HK-2 (cell line): ENCODE measurements around the gene THAP5.
"Not testable (repeated sequence)": the region's sequence is repeated elsewhere in the genome, so short reads cannot be mapped to it uniquely, and the experiment has no call there.

ENCODE experiments used
- DNase-seq: peaks from one replicate; pipeline ENCODE4 v3.0.0-alpha.2; 2018; ENCODE audit not compliant: unreplicated experiment

The THAP5 gene

GRCh38 chr7:108584211-108584610 is 14.7 kb upstream of the THAP5 start:
- no peak for DNase-seq

DNA sequence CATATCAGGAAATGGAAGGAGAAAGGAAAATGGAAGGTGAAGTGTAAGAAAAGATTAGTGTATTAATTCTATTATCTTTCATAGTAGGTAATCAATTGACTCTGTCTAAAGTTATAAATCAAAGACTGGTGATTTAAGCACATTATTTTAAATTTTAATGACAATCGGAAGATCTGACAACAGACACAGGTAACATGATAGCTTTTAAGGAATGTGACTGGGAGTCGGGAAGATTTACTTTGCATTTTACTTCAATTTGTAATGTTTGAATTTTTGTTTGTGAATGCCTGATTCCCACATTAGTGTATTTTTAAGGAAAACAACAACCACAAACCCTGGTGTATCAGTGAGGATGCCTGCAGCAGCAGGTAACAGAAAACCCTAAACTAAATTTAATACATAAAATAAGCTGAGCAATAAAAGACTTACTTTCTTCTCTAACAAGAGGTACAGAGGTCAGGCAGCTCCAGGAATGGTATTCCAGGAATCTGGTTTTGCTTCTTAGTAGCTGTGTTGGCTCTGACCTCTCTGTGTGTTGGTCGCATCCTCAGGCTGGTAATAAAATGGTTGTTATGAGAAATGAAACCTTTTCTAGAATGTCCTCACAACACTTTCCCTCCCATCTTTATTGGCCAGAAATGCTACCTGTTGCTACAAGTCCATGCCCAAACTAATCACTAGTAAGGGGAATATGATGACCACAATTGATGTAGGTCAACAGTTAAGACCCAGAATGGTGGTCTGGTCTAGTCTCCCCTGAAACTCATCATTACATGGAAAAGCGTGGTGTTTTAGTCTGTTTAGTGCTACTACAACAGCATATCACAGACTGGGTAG is 12.4 kb upstream of the THAP5 start:
- DNase-seq: no peak

GRCh38 chr7:108580298-108580697 is 10.8 kb upstream of the THAP5 start:
- DNase-seq: no peak

DNA sequence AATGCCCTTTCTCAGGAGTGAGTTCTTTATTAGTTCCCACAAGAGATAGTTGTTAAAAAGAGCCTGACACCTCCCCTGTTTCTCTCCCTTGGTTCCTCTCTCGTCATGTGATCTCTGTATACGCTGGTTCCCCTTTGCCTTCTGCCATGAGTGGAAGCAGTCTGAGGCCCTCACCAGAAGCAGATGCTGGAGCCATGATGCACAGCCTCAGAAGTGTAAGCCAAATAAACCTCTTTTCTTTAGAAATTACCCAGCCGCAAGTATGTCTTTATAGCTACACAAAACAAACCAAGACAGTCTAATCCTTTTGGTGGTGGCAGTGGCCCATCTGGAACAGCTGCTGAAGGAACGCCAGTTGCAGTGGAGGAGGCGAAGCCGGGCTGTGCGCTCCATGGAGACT is 9.4 kb upstream of the THAP5 start:
- DNase-seq: no peak

DNA sequence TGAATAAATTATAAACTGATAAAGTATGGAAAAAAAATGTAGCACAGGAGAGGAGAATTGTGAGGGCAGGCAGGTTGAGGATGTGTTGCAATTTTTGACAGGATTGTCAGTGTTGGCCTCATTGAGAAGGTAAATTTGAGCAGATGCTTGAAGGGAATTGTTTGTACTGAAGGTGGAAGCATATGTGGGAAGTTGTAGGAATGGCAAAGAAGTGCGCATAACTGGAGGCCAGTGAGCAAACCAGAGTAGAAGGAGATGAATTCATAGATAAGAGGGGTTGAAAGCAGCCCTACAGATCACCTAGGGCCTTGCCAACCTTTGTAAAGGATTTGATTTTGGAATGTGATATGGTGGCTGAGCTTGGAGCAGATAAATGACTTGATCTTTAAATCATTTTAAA is 6.6 kb upstream of the THAP5 start:
- DNase-seq: no peak

GRCh38 chr7:108575156-108575555 is 5.7 kb upstream of the THAP5 start:
- DNase-seq: no peak

GRCh38 chr7:108572480-108572879 is 3.0 kb upstream of the THAP5 start:
- DNase-seq: no peak

DNA sequence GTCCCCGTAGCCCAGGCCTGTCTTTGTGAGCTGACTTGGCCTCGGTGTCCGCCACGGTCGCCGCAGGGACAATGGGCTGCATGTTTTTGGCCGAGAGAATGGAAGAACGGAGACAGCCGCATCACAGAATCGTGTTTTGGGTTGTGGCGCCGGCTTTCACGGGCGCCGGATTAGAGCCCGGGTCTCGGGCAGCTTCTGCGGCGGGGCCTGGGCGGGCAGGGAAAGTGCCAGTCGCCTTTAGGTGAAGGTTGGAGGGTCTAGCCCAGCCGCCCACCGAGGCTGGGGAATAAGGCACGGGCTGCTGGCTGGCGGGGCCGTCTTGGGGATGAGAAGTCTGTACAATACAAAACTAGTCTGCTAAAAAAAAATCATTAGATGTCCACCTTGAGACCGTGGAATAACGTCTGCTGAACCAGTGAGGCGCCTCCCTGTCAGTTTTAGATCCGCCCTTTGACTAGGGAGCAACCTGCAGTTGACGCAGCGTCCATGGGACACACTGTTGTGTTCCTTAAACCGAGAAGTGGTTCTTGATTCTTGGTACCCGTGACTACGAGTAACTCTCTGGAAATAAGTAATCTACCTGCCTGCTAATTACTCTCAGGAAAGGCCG is 745 bp upstream of the THAP5 start:
- peak; percentile 55 for DNase-seq

DNA sequence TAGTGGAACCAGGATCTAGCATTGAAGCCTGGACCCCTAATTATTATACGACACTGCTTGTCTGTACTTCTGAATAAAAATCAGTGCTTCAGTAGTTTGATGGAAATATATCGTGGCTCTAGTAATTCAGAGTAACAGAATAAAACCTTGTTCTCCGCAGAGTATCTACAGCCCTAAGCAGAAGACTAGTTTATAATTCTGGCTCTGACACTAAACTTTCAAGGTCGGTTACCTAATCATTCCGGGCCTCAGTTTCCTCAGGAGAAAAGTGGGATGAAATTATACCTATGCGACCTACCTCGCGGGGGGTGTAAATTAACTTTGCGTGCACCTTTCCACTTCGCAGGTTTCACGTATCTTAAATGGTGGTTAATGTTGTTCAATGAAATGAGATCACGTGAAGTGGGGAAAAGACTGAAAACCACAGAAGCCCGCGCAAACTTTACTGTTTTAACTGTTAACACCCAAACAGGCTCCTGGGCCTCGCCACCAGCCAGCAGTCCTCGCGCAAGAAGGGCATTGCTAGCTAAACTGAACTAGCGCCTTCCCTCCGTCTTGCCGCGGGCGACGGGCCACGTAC is 615 bp downstream of the THAP5 start:
- no peak for DNase-seq

GRCh38 chr7:108565987-108566386 is 3.5 kb downstream of the THAP5 start:
- DNase-seq: no peak

GRCh38 chr7:108561047-108561619 is 8.4 kb downstream of the THAP5 start:
- no peak for DNase-seq

DNA sequence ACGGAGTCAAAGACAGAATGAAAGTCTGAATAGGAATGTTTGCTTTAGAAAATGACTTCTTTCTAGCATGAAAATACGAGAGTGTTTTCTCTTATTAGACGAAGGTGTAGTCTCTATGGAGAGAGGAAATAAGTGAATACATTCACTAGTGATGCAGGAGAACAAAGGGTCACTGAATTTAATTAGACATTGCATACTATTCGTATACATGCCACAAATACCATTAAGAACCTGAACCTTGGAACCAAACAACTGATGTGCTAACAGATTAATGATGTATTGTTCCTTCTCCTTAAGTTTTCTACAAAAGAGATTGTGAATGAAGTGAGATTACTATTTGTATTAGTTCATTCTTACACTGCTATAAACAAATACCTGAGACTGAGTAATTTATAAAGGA is 10.3 kb downstream of the THAP5 start:
- DNase-seq: no peak

GRCh38 chr7:108557617-108558016 is 11.9 kb downstream of the THAP5 start:
- no peak for DNase-seq

GRCh38 chr7:108557191-108557590 is 12.3 kb downstream of the THAP5 start:
- DNase-seq: no peak

- not testable (repeated sequence) for DNase-seq
These were observed 12.8 kb downstream of the THAP5 start for GRCh38 chr7:108556665-108557064.

GRCh38 chr7:108548141-108548896 is 21.2 kb downstream of the THAP5 start:
- not testable (repeated sequence) for DNase-seq

DNA sequence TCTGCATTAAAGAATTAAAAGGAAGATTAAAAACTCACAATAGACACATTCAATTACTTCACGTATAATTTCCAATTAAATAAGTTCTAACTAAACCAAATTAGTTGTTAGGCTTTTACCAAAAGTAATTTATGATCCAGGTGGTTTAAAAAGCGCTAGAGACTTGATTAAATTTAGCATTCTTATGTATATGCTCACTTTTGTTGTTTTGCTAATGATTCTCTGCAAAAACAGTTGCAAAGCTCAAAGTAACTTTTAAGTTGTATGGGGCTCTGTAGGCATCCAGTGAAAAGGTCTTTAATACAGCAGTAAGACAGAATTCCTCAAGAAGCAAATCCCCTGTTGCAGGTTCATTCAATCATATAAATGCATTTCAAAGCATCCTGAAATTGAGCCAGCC is 28.0 kb downstream of the THAP5 start:
- no peak for DNase-seq

- not testable (repeated sequence) for DNase-seq
These were observed 30.8 kb downstream of the THAP5 start for GRCh38 chr7:108538685-108539084.

- DNase-seq: not testable (repeated sequence)
These were observed 31.3 kb downstream of the THAP5 start for GRCh38 chr7:108538236-108538635.

DNA sequence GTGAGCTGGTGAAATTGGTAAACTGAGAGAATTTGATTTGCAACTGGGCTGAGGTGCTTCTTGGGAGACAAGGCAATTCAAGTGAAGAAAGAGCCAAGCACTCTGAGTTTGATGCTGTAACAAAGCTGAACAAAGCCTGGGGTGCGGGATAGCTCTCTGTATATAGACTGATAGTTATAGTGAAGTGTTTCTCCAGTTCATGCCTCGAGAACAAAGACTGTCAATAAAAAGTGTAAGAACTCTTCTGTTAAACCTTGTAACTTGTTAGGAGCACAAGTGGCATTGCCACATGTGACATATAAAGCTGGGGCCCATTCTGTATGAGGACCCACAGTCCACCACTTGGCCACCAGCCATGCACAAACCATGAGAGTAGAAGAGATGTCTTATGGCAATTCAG is 32.3 kb downstream of the THAP5 start:
- no peak for DNase-seq

- no peak for DNase-seq
These were observed 33.8 kb downstream of the THAP5 start for GRCh38 chr7:108535744-108536143.

DNA sequence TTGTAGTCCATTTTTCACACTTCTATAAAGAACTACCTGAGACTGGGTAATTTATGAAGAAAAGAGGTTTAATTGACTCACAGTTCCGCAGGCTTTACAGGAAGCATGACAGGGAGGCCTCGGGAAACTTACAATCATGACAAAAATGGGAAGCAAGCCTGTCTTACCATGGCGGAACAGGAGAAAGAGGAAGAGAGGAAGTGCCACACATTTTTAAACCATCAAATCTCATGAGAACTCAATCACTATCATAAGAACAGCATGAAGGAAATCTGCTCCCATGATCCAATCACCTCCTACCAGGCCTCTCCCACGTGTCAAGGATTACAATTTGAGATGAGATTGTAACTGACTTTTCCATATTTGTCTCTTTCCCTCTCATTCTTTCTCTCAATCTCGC is 34.2 kb downstream of the THAP5 start:
- no peak for DNase-seq
